ENCODE measurements around the gene DOC2B. TPM values are rescaled to one million over a fixed set of nuclear protein-coding genes. Genes with fewer than 3 reads are reported as not detected.

Gene DOC2B
- total RNA-seq, 1 experiment from 2014 or later = 1.5 TPM

- no TSS peak for BruUV-seq (replicated peaks)
- H3K27me3 ChIP-seq (ENCODE audit: control insufficient read depth, insufficient read depth, low read length) = no peaks in the 10 kb centered on the region
- no peak overlapping the region for H3K4me3 ChIP-seq (ENCODE audit: low read depth in 2 of 2, low read length in 2 of 2)
- H3K36me3 ChIP-seq (ENCODE audit: control insufficient read depth, insufficient read depth, low read length) = no peaks in the 10 kb centered on the region
- in situ Hi-C loops (cut with HindIII; ENCODE audit: low pct_unique_long_range_greater_than_20kb, low sequenced_read_pairs) = no loop called here
- TF ChIP-seq SIN3A (IDR thresholded peaks at IDR 0.05; ENCODE audit: borderline replicate concordance, insufficient read depth, low read depth, low read length) = no peak
- no peak for TF ChIP-seq CTCF (IDR thresholded peaks at IDR 0.05)
- TF ChIP-seq POLR2AphosphoS5 (IDR thresholded peaks at IDR 0.05; ENCODE audit: low read depth, low read length) = no peak
- no peak for TF ChIP-seq TCF7L2 (IDR thresholded peaks at IDR 0.05; ENCODE audit: low read depth, low read length)
- no peak for TF ChIP-seq REST (IDR thresholded peaks at IDR 0.05; ENCODE audit: insufficient read depth in 1 of 2, low read depth in 2 of 2, low read length in 1 of 2)
- H3K9me3 ChIP-seq (ENCODE audit: control insufficient read depth, insufficient read depth, low read depth, low read length) = no peaks in the 10 kb centered on the region
- no peaks in the 10 kb centered on the region for H3K4me1 ChIP-seq (ENCODE audit: control insufficient read depth, insufficient read depth, low read length)
- no peak for DNase-seq (ENCODE audit: low read depth, low spot score)
- ChIA-PET CTCF (no interaction called here), POLR2A (no interaction called here)
- intact Hi-C loops (cut with micrococcal nuclease; ENCODE audit: unreplicated experiment) = no loop called here
- ATAC-seq = no peak
- H3K27ac ChIP-seq (ENCODE audit: low read length) = no peak overlapping the region
These were observed 29.0 kb upstream of the DOC2B start for GRCh38 chr17:210402-210801.

- Histone ChIP-seq H3K9me3 (ENCODE audit: control insufficient read depth, insufficient read depth, low read depth, low read length) (no peaks in the 10 kb centered on the region), H3K27ac (ENCODE audit: low read length) (no peak overlapping the region), H3K4me1 (ENCODE audit: control insufficient read depth, insufficient read depth, low read length) (no peaks in the 10 kb centered on the region; the same call in 1 of the 2 replicates), H3K36me3 (ENCODE audit: control insufficient read depth, insufficient read depth, low read length) (no peaks in the 10 kb centered on the region), H3K27me3 (ENCODE audit: control insufficient read depth, insufficient read depth, low read length) (no peaks in the 10 kb centered on the region), H3K4me3 (ENCODE audit: low read depth in 2 of 2, low read length in 2 of 2) (no peak overlapping the region)
- DNase-seq (ENCODE audit: low read depth, low spot score) (no peak), ATAC-seq (no peak)
- TF ChIP-seq POLR2AphosphoS5 (IDR thresholded peaks at IDR 0.05; ENCODE audit: low read depth, low read length) = no peak
- TF ChIP-seq CTCF (IDR thresholded peaks at IDR 0.05) = no peak
- no peak for TF ChIP-seq TCF7L2 (IDR thresholded peaks at IDR 0.05; ENCODE audit: low read depth, low read length)
- BruUV-seq (replicated peaks) = no TSS peak
- ChIA-PET CTCF (no interaction called here), POLR2A (no interaction called here)
- intact Hi-C loops (cut with micrococcal nuclease; ENCODE audit: unreplicated experiment) = no loop called here
- in situ Hi-C loops (cut with HindIII; ENCODE audit: low pct_unique_long_range_greater_than_20kb, low sequenced_read_pairs) = no loop called here
These were observed 27.0 kb upstream of the DOC2B start for GRCh38 chr17:208429-208828.
